D341Med (cell line): ENCODE data around the gene GTF2F2.
A peak's percentile ranks its signal among the peaks of the same experiment; 100 is the strongest.

Experiments
- DNase-seq: peaks from one replicate; pipeline ENCODE4 v3.0.0; 2012; ENCODE audit warnings: low spot score

The GTF2F2 gene

GRCh38 chr13:45122941-45123340 is 2.6 kb downstream of the GTF2F2 start:
- no peak for DNase-seq

- DNase-seq, result no peak
Measured at GRCh38 chr13:45132369-45133064, 12.2 kb downstream of the GTF2F2 start.

- DNase-seq, result no peak
Measured at GRCh38 chr13:45133396-45134118, 13.2 kb downstream of the GTF2F2 start.

- no peak for DNase-seq
Measured at GRCh38 chr13:45136741-45137504, 16.6 kb downstream of the GTF2F2 start.

DNA sequence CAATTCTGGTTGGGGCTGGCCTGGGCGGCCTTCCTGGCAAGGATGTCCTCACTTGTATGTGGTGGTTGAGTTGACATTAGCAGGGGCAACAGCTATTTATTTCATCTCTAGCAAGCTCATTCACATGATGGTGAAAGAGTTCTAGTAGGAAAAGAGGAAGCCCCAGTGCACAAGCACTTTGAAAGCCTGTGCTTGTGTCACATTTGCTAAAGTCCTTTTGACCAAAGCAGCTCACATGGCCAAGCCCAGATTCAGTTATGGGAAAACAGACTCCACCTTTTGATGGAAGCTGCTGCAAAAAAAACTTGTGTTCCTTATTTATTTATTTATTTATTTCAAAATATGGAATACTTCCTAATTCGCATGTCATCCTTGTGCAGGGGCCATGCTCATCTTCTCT is 17.2 kb downstream of the GTF2F2 start:
- DNase-seq, result no peak

GRCh38 chr13:45138282-45138681 is 18.0 kb downstream of the GTF2F2 start:
- no peak for DNase-seq

DNA sequence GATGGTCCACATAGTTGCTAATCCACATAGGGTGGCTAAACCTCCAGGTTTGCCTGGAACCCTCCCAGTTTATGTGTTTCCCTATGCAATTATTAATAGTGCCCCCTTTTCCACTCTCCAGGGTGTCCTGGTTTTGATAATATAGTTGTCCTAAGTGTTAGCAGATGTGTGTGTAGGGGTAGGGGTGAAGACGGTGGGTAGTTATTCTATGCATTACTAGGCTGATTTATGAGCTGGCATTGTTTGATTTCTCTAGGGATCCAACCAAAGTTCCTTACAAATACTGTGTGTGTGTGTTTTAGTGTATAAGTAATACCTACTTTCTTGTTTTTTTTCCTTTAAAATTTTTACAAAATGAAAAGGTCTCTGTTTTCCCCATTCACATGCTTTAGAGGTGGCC is 21.1 kb downstream of the GTF2F2 start:
- no peak for DNase-seq

DNA sequence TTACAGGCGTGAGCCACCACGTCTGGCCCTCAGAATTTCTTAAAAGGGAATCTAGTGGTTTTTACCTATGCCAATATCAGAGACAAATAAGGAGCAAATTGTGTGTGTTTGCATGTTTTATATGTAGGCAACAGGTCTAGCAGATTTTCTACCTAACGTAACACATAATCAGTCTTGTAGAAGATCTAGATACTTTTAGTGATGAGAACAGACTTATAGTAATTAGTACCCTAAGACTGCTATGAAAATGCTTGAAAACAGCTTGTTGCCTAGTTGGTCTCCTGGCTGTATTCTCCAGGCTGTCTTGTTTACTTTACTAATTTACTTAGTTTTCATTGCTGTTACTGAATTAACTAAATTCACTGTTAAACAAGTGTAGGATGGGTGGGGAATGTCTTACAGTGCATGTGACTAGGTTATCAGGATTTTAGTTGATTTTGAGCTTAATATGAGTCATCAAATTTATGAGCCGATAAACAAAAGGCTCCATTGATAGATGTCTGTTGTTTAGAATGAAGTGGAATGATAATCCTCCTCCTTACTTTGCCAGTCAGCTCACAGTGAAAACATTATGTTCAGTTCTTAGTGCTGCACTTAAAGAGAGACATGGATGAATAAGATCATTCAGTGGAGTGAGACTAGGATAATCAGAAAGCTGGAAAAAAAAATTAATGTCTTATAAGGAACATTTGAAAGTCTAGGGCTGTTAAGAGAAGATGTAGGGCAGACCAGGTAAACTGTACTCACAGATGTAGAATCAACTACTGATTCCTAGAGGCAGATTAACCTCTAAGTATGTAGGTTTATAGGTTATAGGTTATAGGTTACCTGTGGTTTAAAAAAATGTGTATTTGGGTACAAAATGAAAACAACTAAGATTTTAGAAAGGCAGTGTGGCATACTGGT is 22.4 kb downstream of the GTF2F2 start:
- DNase-seq, result no peak

- no peak for DNase-seq
Measured at GRCh38 chr13:45143346-45143751, 23.0 kb downstream of the GTF2F2 start.

GRCh38 chr13:45149964-45150363 is 29.7 kb downstream of the GTF2F2 start:
- no peak for DNase-seq

- no peak for DNase-seq
Measured at GRCh38 chr13:45156565-45157361, 36.5 kb downstream of the GTF2F2 start.

DNA sequence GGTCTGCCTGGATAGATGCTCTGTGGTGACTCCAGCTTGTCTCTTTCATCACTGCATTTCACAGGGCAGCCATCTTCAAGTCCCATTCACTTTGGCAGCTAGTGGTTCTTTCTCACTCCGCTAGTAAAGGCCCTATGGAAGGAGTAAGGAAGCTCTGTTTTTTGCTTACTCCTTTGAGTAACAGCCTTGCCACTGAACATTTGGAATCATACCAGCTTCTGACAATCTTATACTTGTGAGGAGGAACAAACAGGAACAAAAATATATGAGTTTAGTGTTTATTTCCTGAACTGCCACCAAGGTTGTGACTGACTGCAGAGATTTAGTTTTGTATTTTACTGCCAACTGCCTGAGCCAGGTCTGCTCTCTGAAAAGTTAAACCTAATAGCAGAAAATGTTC is 41.9 kb downstream of the GTF2F2 start:
- no peak for DNase-seq

GRCh38 chr13:45162821-45163220 is 42.5 kb downstream of the GTF2F2 start:
- no peak for DNase-seq

- DNase-seq, result no peak
Measured at GRCh38 chr13:45166858-45167257, 46.5 kb downstream of the GTF2F2 start.

DNA sequence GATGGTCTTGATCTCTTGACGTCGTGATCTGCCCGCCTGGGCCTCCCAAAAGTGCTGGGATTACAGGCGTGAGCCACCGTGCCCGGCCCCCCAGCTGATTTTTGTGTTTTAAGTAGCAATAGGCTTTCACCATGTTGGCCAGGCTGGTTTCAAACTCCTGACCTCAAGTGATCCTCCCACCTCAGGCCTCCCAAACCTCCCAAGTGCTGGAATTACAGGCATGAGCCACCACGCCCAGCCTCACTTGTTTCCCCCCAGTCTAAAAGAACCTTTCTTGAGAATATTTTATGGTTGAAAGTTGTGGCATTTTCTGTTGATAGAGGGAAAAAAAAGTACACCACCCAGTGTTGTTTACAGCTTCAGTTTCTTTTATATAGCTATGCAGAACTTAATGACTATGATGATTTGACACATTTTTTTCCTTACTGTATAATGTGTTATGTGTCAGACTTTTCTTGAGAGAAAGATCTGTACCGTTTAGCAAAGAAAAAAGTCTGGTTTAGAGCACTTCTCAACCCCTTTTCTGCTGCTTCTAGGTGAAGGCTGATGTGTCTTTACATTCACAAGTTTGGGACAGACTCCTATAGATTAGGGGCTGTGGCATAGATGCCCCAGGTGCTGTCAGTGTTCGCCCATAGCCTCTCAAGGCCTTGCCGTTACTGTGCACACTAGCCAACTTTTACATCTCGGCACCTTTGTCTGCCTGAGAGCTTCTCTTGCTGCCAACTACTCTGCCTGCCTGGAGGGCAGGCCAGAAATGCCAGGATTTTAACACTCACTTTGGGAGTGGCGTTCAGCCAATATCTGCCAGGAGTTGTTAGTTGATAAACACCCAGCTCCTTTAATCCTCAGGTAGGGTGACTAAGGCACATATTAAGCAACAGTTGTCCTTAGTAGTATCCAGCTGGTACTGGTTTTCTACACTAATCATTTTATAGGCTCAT is 47.6 kb downstream of the GTF2F2 start:
- peak; percentile 22 for DNase-seq

GRCh38 chr13:45168555-45168930 is 48.2 kb downstream of the GTF2F2 start:
- DNase-seq, result no peak

DNA sequence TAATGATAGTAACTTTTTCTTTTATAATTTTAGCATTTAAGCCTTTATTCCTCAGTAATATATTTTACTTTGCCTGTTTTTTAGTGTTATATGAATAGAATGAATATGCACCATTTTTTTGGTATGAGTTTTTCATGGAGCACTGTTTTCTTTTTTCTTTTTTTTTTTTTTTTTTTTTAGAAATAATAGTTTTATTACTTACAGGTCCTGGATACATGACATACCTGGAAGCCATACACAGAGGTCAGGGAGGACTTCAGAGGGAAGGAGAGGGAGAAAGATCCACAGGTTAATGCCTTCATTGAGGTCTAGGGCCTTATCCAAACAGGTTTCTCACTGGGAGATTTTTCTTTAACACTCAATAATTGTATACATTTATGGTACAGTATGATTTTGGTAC is 54.2 kb downstream of the GTF2F2 start:
- no peak for DNase-seq

DNA sequence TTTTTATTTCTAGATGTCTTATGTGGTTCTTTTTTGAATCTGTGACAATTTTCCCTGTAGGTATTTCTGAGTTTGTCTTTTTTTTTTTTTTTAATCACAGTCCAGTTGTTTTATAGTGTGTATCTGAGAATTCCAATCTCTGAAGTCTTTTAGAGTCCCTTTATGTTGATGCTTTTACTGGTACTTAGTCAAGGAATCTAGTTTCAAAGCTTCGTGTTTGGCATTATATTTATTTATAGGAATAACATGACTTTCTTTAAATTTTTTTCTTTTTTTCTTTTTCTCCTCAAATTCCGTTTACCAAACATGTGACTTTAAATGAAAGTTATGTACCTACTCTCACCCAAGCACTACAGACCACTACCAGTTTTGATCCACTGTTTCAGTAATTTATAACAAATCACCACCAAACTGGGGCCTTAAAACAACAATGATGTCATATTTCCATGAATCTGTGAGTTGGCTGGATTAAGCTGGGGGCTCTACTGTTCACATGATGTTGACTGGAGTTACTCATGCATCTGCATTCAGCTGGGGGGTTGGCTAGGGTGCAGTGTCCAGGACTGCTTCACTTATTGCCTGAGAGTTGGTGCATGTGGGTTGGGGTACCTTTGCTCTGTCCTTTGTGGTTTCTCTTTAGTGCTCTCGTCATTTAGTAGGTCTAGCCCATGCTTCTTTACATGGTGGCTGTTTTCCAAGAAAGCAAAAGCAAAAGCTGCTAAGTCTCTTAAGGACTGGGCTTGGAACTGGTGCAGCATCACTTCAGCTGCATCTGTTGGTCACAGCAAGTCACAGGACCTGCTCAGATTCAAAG is 58.2 kb downstream of the GTF2F2 start:
- DNase-seq, result no peak

GRCh38 chr13:45179428-45179827 is 59.1 kb downstream of the GTF2F2 start:
- no peak for DNase-seq
